HCT116 (cell line): ENCODE data around the gene TENM4.

ENCODE experiments used
- ATF3 ChIP-seq: IDR thresholded peaks from 2 replicates; pipeline ENCODE4 v1.6.1; 2012
- CBX3 ChIP-seq: IDR thresholded peaks from 2 replicates; pipeline ENCODE4 v1.6.1; 2012; ENCODE audit warnings: low read depth
- CEBPB ChIP-seq: IDR thresholded peaks from 2 replicates; pipeline ENCODE4 v1.6.1; 2012; ENCODE audit warnings: low read depth
- EZH2 ChIP-seq: fragments of 200-600 bp; sonication (generic); IDR thresholded peaks from 2 replicates; pipeline ENCODE4 v1.6.1; 2017; ENCODE audit warnings: antibody characterized with exemption, mixed run types
- EZH2phosphoT487 ChIP-seq: fragments of 200-600 bp; IDR thresholded peaks from 2 replicates; pipeline ENCODE4 v1.6.1; 2018; ENCODE audit warnings: antibody characterized with exemption, borderline replicate concordance
- JUND ChIP-seq: IDR thresholded peaks from 2 replicates; pipeline ENCODE4 v1.6.1; 2012
- POLR2A ChIP-seq: IDR thresholded peaks from 2 replicates; pipeline ENCODE4 v1.7.0; 2011; ENCODE audit warnings: borderline replicate concordance; ENCODE audit not compliant: insufficient read depth, insufficient read length; ENCODE audit errors: extremely low read depth
- RAD21 ChIP-seq: IDR thresholded peaks from 2 replicates; pipeline ENCODE4 v1.6.1; 2012; ENCODE audit warnings: low read depth, mild to moderate bottlenecking
- SIN3A ChIP-seq: IDR thresholded peaks from 2 replicates; pipeline ENCODE4 v1.6.1; 2012; ENCODE audit warnings: low read depth
- SRF ChIP-seq: IDR thresholded peaks from 2 replicates; pipeline ENCODE4 v1.6.1; 2012; ENCODE audit warnings: low read depth
- ZNF274 ChIP-seq: fragments of 200-500 bp; sonication (Bioruptor generic); IDR thresholded peaks from 2 replicates; pipeline ENCODE4 v1.6.1; 2014; ENCODE audit warnings: mild to moderate bottlenecking, low read depth, low read length, inconsistent platforms
- TF ChIP-seq, protein P1 (sequence below): IDR thresholded peaks from 2 replicates; pipeline ENCODE4 v1.6.1; 2012; ENCODE audit warnings: low read depth
- TF ChIP-seq, protein P2 (sequence below), 3 experiments: fragments of 200-600 bp in 1 of 3; sonication (generic) in 1 of 3; IDR thresholded peaks in 2 of 3; conservative IDR thresholded peaks in 1 of 3; 2 replicates each; pipeline ENCODE4 v1.5.1; 2012 to 2017; ENCODE audit warnings: low read depth in 2 of 3, low read length in 2 of 3, antibody characterized with exemption in 1 of 3, borderline replicate concordance in 1 of 3, control low read depth in 1 of 3, mild to moderate bottlenecking in 1 of 3, mixed read lengths in 1 of 3, mixed run types in 1 of 3, moderate library complexity in 1 of 3; ENCODE audit not compliant: insufficient read depth in 1 of 3
- TF ChIP-seq, protein P3 (sequence below): IDR thresholded peaks from 2 replicates; pipeline ENCODE4 v1.6.1; 2012

- TF ChIP-seq CEBPB (no peak), JUND (no peak), RAD21 (no peak), POLR2A (no peak), CBX3 (no peak), SRF (no peak), EZH2 (no peak), ZNF274 (no peak), EZH2phosphoT487 (no peak), SIN3A (no peak), ATF3 (no peak)
- TF ChIP-seq, protein P1, sequence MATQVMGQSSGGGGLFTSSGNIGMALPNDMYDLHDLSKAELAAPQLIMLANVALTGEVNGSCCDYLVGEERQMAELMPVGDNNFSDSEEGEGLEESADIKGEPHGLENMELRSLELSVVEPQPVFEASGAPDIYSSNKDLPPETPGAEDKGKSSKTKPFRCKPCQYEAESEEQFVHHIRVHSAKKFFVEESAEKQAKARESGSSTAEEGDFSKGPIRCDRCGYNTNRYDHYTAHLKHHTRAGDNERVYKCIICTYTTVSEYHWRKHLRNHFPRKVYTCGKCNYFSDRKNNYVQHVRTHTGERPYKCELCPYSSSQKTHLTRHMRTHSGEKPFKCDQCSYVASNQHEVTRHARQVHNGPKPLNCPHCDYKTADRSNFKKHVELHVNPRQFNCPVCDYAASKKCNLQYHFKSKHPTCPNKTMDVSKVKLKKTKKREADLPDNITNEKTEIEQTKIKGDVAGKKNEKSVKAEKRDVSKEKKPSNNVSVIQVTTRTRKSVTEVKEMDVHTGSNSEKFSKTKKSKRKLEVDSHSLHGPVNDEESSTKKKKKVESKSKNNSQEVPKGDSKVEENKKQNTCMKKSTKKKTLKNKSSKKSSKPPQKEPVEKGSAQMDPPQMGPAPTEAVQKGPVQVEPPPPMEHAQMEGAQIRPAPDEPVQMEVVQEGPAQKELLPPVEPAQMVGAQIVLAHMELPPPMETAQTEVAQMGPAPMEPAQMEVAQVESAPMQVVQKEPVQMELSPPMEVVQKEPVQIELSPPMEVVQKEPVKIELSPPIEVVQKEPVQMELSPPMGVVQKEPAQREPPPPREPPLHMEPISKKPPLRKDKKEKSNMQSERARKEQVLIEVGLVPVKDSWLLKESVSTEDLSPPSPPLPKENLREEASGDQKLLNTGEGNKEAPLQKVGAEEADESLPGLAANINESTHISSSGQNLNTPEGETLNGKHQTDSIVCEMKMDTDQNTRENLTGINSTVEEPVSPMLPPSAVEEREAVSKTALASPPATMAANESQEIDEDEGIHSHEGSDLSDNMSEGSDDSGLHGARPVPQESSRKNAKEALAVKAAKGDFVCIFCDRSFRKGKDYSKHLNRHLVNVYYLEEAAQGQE, result no peak
- TF ChIP-seq, protein P2, sequence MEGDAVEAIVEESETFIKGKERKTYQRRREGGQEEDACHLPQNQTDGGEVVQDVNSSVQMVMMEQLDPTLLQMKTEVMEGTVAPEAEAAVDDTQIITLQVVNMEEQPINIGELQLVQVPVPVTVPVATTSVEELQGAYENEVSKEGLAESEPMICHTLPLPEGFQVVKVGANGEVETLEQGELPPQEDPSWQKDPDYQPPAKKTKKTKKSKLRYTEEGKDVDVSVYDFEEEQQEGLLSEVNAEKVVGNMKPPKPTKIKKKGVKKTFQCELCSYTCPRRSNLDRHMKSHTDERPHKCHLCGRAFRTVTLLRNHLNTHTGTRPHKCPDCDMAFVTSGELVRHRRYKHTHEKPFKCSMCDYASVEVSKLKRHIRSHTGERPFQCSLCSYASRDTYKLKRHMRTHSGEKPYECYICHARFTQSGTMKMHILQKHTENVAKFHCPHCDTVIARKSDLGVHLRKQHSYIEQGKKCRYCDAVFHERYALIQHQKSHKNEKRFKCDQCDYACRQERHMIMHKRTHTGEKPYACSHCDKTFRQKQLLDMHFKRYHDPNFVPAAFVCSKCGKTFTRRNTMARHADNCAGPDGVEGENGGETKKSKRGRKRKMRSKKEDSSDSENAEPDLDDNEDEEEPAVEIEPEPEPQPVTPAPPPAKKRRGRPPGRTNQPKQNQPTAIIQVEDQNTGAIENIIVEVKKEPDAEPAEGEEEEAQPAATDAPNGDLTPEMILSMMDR (IDR thresholded peaks at IDR 0.05 in 2 of 3, conservative IDR thresholded peaks at IDR 0.05 in 1 of 3; ENCODE audit: borderline replicate concordance in 1 of 3, insufficient read depth in 1 of 3, low read depth in 2 of 3, low read length in 2 of 3), result no peak
- TF ChIP-seq, protein P3, sequence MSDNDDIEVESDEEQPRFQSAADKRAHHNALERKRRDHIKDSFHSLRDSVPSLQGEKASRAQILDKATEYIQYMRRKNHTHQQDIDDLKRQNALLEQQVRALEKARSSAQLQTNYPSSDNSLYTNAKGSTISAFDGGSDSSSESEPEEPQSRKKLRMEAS, result no peak
Measured at GRCh38 chr11:79352349-79352703, 88.5 kb downstream of the TENM4 start.
